LNCAP (cell line): Measurements from ENCODE around the gene TIMP3.

Experiments used
- CTCF ChIP-seq: fragments of 450-650 bp; IDR thresholded peaks from 2 replicates; pipeline ENCODE4 v1.5.1; 2017; ENCODE audit warnings: mild to moderate bottlenecking

The TIMP3 gene

GRCh38 chr22:32848226-32848625 is 46.7 kb downstream of the TIMP3 start:
- TF ChIP-seq CTCF: no peak

- no peak for TF ChIP-seq CTCF
These were observed 48.0 kb downstream of the TIMP3 start for GRCh38 chr22:32849501-32849900.

GRCh38 chr22:32850157-32850556 is 48.7 kb downstream of the TIMP3 start:
- no peak for TF ChIP-seq CTCF

- TF ChIP-seq CTCF: no peak
These were observed 49.3 kb downstream of the TIMP3 start for GRCh38 chr22:32850591-32851517.

- TF ChIP-seq CTCF: no peak
These were observed 51.1 kb downstream of the TIMP3 start for GRCh38 chr22:32852395-32853251.

GRCh38 chr22:32853662-32854061 is 52.2 kb downstream of the TIMP3 start:
- no peak for TF ChIP-seq CTCF

GRCh38 chr22:32854351-32854804 is 52.9 kb downstream of the TIMP3 start:
- no peak for TF ChIP-seq CTCF
